Fibroblast of the aortic adventitia (primary cell): ENCODE measurements around the gene COL4A1. TPM values are rescaled to one million over a fixed set of nuclear protein-coding genes. Genes with fewer than 3 reads are reported as not detected.

ENCODE experiments used
- DNase-seq: peaks from one replicate; pipeline ENCODE4 v3.0.0-alpha.2; 2010; ENCODE audit warnings: low read depth
- H3K4me3 ChIP-seq: 2 replicates; pipeline ENCODE4 v1.5.1; 2011; ENCODE audit warnings: low read depth, mild to moderate bottlenecking, control low read depth, low read length, moderate library complexity
- CTCF ChIP-seq: IDR thresholded peaks from 2 replicates; pipeline ENCODE4 v1.5.1; 2011; ENCODE audit warnings: mild to moderate bottlenecking, low read length, control low read depth, inconsistent platforms; ENCODE audit not compliant: insufficient read depth
- total RNA-seq: library from RNA; depleted of rRNA; stranded (reverse); fragments of >200 nt; gene quantifications from 2 replicates; pipeline ENCODE4 v1.2.3, GENCODE V29; 2012; ENCODE audit warnings: low replicate concordance

The COL4A1 gene
- total RNA-seq, 1 donor, result 43.7 TPM

GRCh38 chr13:110131424-110131823 lies 175.5 kb downstream of the COL4A1 start:
- no peak for DNase-seq
- no peak overlapping the region for H3K4me3 ChIP-seq
- TF ChIP-seq CTCF, result no peak

DNA sequence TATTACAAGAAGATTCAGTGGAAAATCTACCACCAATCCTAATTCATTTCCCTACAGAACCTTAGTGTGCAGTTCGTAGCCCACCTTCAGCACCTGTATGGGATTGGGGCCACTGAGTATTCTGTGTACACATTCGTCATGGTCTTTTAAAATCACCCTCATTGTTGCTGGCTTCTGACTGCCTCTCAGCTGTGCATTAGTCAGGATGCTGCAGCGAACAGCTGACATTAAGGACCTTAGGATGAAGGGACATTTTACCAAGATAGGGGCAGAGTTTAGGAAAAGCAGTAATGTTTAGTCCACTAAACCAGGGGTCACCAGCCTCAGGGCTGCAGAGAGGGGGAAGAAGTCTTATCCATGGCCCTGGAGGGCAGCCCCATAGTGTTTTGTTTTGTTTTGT lies 176.5 kb downstream of the COL4A1 start:
- DNase-seq, result no peak
- H3K4me3 ChIP-seq, result no peak overlapping the region
- no peak for TF ChIP-seq CTCF

DNA sequence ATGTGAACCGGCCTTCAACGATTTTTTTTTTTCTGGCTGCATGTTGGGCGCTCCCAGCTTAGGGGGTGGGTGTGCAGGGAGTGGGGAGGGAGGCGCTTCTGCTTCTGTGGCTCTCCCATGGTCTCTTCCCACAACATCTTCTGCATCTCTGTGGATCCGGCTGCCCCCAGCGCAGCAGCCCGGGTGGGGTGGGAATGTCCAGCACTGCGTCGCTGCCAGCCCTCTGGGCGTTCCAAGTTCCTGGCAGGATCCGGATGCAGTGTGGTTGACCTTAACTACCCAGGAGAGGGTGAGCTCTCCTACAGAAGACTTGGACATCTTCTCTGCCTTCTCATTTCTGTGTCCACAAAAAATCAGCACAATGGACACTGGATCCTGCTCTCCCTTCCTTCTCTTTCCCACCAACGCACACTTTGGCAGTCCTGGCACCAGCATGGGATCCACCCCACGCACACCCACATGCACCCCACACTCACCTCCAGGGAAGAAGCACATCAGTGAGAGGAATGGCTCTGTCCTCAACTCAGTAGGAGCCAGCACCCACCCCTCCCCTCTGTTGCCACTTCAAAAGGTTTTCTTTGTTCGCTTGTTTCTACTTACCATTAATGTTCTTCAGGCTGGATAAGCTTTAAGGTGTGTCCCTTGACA lies 177.3 kb downstream of the COL4A1 start:
- no peak for TF ChIP-seq CTCF
- H3K4me3 ChIP-seq, result no peak overlapping the region
- no peak for DNase-seq

GRCh38 chr13:110129076-110129475 lies 177.9 kb downstream of the COL4A1 start:
- no peak overlapping the region for H3K4me3 ChIP-seq
- DNase-seq, result no peak
- no peak for TF ChIP-seq CTCF

GRCh38 chr13:110128546-110128945 lies 178.4 kb downstream of the COL4A1 start:
- H3K4me3 ChIP-seq, result no peak overlapping the region
- TF ChIP-seq CTCF, result no peak
- no peak for DNase-seq

DNA sequence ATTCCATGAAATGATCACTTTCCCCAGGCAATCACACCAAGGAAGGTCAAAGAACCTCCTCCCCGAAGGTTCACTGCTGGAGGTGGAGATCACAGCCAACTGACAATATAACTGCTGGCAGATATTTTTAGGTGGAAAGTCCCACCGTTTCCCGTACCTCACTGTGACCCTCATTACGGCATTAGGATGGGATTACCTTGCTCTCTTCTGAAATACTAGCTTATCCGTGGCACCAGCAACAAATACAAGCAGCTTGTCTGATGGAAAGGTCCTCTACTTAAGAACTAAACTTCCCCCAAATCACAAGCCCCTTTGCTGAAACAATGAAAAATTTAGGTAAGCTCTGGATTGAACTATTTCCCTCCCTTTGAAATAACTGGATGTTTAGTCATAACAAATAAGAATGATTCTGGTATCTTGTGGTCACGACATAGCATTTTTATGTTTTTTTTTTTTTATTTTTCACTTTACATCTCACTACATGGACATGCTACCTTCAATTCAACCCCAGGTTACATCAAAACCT lies 178.9 kb downstream of the COL4A1 start:
- peak; percentile 64 for DNase-seq
- no peak for TF ChIP-seq CTCF
- H3K4me3 ChIP-seq, result no peak overlapping the region
